ENCODE data around the gene SHC4. TPM values are rescaled to one million over a fixed set of nuclear protein-coding genes. Genes with fewer than 3 reads are reported as not detected.

Gene SHC4
- total RNA-seq, 2 donors from 2014 or later: 0.30 to 0.50 TPM

DNA sequence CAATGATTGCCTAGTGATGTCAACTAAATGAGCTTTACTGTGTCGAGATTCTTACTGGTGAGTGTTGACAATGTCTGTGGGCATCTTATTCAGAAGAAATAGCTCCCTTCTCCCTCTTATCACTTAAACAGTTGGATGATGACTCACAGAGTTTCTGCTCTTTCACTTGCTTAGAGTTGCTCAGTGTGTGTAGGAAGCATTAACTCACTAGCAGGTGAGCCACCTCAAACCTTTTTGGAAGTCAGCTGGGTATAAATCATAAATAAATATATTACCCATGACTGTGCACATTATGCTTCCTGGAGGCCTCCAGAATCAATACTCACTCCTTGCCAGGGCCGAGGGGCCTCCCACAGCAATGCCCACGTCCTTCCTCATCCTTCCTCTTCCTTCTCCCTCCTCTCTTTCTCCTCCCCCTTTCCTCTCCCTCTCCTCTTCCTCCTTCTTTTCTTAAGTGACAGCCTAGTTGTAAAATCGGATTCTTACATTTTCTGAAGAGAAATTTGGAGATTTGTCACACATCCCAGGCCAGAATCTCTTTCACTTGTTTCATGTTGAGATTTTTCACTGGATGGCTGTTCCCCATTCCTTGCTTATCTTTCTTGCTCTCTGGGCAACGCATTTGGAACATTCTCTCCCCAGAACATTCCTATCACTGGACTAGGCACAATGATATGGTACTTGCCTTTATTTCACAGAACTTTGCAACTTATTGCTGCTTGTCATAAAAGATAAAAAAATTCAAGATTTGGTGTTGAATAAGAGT, 17.5 kb downstream of the SHC4 start:
- H3K27me3 ChIP-seq: no peaks in the 10 kb centered on the region
- no peaks in the 10 kb centered on the region for H3K9me3 ChIP-seq
- no peaks in the 10 kb centered on the region for H3K36me3 ChIP-seq
- no peak overlapping the region for H3K4me3 ChIP-seq
- no peak for DNase-seq
- H3K9ac ChIP-seq (ENCODE audit: low read depth in 2 of 2, low read length in 2 of 2): no peak overlapping the region
- intact Hi-C loops (cut with DNase I): no loop called here
- TF ChIP-seq, protein P1, sequence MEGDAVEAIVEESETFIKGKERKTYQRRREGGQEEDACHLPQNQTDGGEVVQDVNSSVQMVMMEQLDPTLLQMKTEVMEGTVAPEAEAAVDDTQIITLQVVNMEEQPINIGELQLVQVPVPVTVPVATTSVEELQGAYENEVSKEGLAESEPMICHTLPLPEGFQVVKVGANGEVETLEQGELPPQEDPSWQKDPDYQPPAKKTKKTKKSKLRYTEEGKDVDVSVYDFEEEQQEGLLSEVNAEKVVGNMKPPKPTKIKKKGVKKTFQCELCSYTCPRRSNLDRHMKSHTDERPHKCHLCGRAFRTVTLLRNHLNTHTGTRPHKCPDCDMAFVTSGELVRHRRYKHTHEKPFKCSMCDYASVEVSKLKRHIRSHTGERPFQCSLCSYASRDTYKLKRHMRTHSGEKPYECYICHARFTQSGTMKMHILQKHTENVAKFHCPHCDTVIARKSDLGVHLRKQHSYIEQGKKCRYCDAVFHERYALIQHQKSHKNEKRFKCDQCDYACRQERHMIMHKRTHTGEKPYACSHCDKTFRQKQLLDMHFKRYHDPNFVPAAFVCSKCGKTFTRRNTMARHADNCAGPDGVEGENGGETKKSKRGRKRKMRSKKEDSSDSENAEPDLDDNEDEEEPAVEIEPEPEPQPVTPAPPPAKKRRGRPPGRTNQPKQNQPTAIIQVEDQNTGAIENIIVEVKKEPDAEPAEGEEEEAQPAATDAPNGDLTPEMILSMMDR (IDR thresholded peaks at IDR 0.05): no peak
- H3K4me1 ChIP-seq: no peaks in the 10 kb centered on the region
- H3K27ac ChIP-seq: no peak overlapping the region

DNA sequence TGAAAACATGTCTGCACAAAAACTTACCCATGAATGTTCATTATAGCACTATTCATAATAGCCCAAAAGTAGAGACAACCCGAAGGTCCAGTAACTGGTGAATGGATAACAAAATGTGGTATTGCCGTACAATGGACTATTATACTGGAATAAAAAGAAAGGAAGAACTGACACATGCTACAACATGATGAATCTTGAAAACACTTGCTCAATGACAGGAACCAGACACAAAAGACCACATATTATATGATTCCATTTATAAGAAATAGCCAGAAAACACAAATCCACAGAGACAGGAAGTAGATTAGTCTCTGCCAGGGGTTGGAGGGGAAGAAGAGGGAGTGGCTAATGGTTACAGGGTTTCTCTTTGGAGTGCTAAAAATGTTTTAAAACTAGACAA, 18.3 kb downstream of the SHC4 start:
- TF ChIP-seq, protein P1 (IDR thresholded peaks at IDR 0.05): no peak
- DNase-seq: no peak
- Histone ChIP-seq H3K4me3 (no peak overlapping the region), H3K9me3 (no peaks in the 10 kb centered on the region), H3K27ac (no peak overlapping the region), H3K27me3 (no peaks in the 10 kb centered on the region), H3K36me3 (no peaks in the 10 kb centered on the region), H3K4me1 (no peaks in the 10 kb centered on the region), H3K9ac (ENCODE audit: low read depth in 2 of 2, low read length in 2 of 2) (no peak overlapping the region)
- intact Hi-C loops (cut with DNase I): no loop called here

DNA sequence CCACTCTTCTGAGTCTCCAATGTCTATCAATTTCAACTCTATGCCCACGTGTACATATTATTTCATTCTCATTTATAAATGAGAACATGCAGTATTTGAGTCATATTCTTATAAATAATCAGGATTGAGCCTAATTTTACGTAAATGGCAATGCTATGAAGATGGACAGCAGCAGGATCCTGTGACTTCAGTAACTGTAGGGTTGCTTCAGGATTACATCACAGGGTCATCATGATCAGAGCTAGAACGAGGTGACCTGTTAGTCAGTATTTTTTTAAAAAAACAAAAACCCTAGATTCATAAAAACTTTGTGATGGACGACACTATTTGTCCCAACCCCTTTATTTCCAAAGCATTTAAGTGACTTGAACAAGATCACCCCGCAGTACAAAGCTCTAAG, 21.8 kb downstream of the SHC4 start:
- H3K9ac ChIP-seq (ENCODE audit: low read depth in 2 of 2, low read length in 2 of 2): no peak overlapping the region
- no peaks in the 10 kb centered on the region for H3K36me3 ChIP-seq
- no peaks in the 10 kb centered on the region for H3K9me3 ChIP-seq
- no peak for DNase-seq
- no peaks in the 10 kb centered on the region for H3K27me3 ChIP-seq
- intact Hi-C loops (cut with DNase I): no loop called here
- H3K4me1 ChIP-seq: no peaks in the 10 kb centered on the region
- TF ChIP-seq, protein P1 (IDR thresholded peaks at IDR 0.05): no peak
- H3K4me3 ChIP-seq: no peak overlapping the region
- no peak overlapping the region for H3K27ac ChIP-seq

DNA sequence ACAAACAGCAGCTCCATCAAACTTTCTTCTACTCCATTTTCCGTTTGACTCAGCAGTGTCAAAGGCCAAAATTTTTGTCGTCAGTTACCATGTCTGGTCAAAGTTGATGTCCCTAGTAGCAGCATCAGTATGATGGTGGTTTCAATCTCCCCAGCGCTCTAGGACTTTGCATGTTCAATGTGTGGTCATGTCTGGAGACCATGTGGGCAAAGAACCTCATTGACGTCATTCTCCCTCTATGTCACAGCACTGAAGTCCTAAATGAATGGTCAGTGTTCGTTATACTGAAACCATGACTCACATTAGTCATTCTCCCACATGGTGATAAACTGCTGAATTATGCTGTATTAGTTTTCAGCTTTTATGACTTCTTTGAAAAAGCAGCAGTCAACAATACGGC, 23.2 kb downstream of the SHC4 start:
- DNase-seq: no peak
- H3K4me1 ChIP-seq: no peaks in the 10 kb centered on the region
- TF ChIP-seq, protein P1 (IDR thresholded peaks at IDR 0.05): no peak
- no peaks in the 10 kb centered on the region for H3K27me3 ChIP-seq
- H3K36me3 ChIP-seq: no peaks in the 10 kb centered on the region
- H3K9me3 ChIP-seq: no peaks in the 10 kb centered on the region
- no peak overlapping the region for H3K27ac ChIP-seq
- no peak overlapping the region for H3K4me3 ChIP-seq
- intact Hi-C loops (cut with DNase I): no loop called here
- no peak overlapping the region for H3K9ac ChIP-seq (ENCODE audit: low read depth in 2 of 2, low read length in 2 of 2)

DNA sequence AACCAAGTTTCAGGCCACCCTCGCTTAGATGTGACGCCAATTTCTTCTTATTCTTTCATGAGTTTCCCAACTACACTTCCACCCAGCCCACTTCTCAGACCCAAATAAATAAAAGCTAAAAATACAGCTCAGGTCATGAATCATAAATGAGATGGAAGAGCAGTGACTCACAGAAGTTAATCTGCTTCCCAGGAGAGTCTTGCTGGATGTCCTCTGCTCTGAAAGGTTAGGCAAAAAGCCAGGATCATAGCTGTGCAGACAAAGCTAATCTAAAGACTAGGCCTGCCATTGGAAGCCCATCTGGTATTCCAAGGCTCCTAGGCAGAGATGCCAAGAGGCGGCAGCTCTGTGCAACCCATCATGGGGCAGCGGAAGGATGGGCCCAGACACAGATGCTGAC, 24.1 kb downstream of the SHC4 start:
- Histone ChIP-seq H3K9me3 (no peaks in the 10 kb centered on the region), H3K4me1 (no peaks in the 10 kb centered on the region), H3K27ac (no peak overlapping the region), H3K27me3 (no peaks in the 10 kb centered on the region), H3K4me3 (no peak overlapping the region), H3K9ac (ENCODE audit: low read depth in 2 of 2, low read length in 2 of 2) (no peak overlapping the region), H3K36me3 (no peaks in the 10 kb centered on the region)
- intact Hi-C loops (cut with DNase I): no loop called here
- TF ChIP-seq, protein P1 (IDR thresholded peaks at IDR 0.05): no peak
- DNase-seq: no peak

All from colonic mucosa (tissue), 4 donors.